COLO668 (cell line): Measurements from ENCODE around the gene DDTL.
A peak's percentile ranks its signal among the peaks of the same experiment; 100 is the strongest.
"Not testable (repeated sequence)": the region's sequence is repeated elsewhere in the genome, so short reads cannot be mapped to it uniquely, and the experiment has no call there.

Experiments used
- DNase-seq: peaks from one replicate; lab custom pipeline; 2025; ENCODE audit not compliant: unreplicated experiment; lab: John Stamatoyannopoulos, UW

DDTL gene

GRCh38 chr22:23966568-23966967 is at the start of gene DDTL:
TSS of gene DDTL (plus strand) at chr22:23966888. CDS start at chr22:23966915, 27 bp downstream.
- DNase-seq, result not testable (repeated sequence)

GRCh38 chr22:23920267-23920611 is 46.4 kb upstream of the DDTL start:
- not testable (repeated sequence) for DNase-seq

GRCh38 chr22:23921586-23922201 is 45.0 kb upstream of the DDTL start:
- not testable (repeated sequence) for DNase-seq

DNA sequence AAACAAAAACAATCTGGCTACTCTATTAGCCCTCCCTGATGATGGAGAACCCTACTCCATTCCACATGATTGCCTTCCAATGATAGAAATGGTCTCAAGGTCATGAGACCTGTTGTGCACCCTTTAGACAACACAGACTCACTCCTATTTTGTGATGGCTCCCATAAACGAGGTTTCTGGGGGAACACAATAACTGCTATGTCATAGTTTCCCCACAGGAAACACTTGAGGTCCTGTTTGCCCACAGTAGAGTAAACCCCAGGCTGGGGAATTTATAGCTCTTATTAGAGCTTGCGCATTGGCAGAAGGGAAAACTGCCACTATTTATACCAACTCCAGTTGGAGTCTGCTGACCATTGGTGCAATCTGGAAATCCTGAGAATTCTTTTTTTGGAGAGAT is 43.8 kb upstream of the DDTL start:
- no peak for DNase-seq

DNA sequence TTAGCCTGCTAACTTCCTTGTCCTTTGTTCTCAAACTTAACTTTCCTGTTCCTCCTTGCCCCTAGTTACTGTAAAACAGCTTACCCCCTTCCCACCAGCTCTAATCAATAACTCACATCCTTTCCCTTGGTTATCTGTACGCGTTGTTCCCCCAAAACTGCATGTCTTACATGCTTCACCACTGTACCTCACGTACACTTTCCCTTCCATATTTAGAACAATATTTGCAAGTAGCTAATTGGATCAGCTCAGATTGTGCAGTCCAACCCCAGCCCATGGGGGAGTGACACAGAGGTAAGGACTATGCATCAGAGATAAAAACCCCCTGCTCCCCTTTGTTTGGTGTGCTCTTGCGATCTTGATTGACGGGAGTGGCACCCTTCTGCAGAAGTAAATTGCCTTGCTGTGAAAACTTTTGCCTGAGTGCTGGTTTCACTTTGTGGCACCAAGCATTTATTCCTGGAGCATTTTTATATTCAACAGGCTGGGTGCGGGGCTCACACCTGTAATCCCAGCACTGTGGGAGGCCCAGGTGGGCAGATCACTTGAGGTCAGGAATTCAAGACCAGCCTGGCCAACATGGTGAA is 41.6 kb upstream of the DDTL start:
- DNase-seq, result no peak

GRCh38 chr22:23926561-23926960 is 40.1 kb upstream of the DDTL start:
- no peak for DNase-seq

DNA sequence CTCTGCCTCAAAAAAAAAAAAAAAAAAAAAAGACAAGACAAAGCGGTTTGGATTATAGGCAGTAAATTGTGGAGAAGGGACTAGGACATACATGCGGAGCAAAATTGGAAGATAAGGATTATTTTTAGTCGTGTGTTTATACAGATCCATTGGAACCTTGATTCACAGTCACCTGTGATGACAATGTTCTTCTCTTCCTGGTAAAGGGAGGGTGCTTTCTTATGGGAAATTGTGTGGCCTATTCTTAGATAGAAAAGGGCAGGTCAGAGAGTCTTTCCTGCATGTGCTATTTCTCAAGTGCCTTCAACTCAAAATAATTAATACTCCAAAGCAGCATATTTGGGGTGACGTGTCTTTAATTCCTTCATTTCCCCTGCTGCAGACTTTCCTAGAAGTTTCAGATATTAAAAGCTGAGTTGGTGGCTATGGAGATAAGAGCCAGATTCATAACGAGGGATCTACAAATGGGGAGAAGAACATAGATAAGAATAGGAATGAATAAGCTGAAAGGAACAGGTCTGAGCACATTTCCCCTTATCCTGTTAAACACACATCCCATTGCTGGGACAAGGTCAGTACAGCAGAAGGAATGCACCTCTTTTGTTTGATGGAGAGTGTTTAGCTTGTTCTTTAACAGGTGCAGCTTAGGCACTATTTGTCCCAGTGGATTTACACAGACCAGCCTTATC is 28.2 kb upstream of the DDTL start:
- no peak for DNase-seq

DNA sequence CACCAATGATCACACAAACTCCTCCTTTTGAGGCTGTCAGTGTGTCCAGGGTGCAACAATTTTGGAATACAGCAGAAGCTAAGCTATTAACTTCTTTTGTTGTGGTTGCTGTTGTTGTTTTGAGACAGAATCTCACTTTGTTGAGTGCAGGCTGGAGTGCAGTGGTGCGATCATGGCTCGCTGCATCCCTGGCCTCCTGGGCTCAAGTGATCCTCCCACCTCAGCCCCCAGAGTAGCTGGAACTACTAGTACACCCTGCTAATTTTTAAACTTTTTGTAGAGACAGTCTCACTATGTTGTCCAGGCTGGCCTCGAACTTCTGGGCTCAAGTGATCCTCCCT is 27.7 kb upstream of the DDTL start:
- DNase-seq, result no peak

- DNase-seq, result not testable (repeated sequence)
These were observed 26.5 kb upstream of the DDTL start for GRCh38 chr22:23940166-23940565.

DNA sequence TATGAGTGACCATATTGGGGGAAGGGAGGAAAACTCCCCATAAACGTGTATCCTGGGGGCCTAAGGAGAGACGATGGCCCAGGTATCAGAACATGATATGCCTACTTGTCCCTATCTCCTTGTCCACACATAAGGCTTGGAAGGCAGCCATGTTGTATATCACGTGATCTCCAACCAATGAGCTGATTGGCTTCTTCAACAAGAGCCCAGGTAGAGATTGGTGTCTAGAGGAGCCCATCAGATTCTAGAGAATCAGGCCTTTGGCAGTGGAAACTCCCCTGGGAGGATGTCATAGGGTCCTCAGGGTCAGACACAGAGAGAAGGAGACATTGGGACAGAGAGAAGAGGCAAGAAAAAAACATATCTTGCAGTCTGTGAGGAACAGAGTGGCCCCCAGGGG is 19.3 kb upstream of the DDTL start:
- not testable (repeated sequence) for DNase-seq

- DNase-seq, result not testable (repeated sequence)
These were observed 16.9 kb upstream of the DDTL start for GRCh38 chr22:23949764-23950163.

DNA sequence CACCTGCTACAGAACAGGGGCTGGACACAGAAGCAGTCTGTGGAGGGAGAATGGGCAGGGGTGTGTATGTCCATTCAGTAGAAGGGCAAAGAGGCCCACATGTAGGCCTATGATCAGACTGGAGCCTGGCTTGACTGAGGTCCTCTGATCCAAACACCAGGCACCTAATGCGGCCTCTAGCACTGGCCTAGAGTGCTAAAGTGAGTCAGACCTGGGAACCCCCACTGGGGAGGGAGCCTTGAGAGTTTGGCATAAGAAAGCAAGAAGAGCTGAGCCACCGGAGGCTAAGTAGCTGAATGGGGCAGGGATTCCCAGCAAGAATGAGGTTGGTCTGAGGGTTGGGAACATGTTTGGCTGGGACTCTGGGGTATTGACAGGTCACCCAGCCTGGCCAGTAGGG is 15.3 kb upstream of the DDTL start:
- not testable (repeated sequence) for DNase-seq

DNA sequence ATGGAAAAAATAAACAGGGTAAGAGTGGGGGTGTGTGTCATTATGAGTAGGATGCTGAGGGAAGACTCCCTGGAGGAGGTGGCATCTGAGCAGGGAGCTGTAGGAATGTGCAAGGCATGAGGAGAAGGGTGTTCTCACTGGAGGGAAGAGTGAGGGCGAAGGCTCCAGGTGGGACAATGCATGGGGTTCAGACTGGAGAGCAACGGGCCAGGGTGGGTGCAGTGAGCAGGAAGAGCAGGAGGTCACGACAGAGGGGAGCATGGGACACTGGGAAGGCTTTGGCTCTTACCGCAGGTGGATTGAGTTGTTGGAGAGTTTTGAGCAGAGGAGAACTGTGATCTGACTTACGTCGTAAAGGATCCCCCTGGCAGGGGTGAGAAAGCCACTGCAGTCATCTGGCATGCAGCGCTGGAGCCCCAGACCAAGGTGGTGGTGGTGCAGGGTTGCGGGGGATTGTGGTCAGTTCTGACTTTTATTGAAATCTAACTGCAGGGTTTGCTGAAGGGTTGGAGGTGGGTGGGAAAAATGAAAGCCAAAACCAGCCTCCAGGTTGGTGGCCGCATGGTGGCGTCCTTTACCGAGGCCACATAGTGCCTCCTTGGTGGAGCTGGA is 13.8 kb upstream of the DDTL start:
- DNase-seq, result not testable (repeated sequence)

GRCh38 chr22:23953485-23953884 is 13.2 kb upstream of the DDTL start:
- DNase-seq, result not testable (repeated sequence)

DNA sequence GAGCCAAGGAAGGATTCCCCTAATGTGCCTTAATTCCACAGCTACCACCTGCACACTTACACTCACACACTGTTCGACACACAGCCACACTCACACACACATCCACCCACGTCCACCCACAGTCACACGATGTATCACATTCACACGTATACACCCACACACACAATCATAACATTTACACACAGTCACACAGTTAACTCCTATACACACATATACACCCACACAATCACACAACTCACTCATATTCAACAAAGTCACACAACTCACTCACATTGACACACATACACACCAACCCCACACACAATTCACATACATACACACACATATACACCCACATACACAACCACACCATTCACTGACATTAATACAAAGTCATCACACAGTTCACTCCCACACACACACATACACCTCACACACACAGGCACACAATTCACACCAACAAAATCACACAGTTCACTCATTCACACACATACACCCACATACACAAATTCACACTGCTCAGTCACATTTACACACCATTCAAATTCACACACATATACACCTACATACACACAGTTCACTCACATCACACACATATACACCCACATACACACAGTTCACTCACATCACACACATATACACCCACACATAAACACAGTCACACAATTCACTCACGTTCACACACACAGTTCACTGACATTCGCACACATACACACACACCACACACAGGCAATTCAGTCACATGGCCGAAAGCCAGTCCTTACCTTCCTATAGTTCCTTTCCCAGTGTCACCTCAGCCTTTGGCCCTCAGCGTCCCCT is 12.3 kb upstream of the DDTL start:
- DNase-seq, result not testable (repeated sequence)

GRCh38 chr22:23954991-23955305 is 11.7 kb upstream of the DDTL start:
- DNase-seq, result not testable (repeated sequence)

- not testable (repeated sequence) for DNase-seq
These were observed 10.8 kb upstream of the DDTL start for GRCh38 chr22:23955886-23956285.

DNA sequence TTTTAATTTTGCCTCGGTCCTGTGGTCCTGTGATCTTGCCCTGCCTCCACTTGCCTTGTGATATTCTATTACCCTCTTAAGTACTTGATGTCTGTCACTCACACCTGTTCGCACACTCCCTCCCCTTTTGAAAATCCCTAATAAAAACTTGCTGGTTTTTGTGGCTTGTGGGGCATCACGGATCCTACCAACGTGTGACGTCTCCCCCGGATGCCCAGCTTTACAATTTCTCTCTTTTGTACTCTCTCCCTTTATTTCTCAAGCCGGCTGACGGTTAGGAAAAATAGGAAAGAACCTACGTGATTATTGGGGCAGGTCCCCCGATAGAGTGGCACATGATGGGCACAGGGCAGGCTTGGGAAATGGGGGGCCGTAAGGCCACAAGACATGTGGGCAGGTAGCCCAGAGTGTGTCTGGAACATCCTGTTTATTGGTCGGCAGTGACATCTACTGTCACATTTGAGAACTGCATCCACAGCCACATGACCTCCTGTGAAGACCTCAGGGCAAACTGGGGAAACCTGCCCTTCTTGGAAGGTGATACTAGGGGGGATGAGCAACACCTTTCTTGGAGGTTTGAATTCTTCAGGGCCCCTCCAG is 10.3 kb upstream of the DDTL start:
- DNase-seq, result peak; percentile 73

DNA sequence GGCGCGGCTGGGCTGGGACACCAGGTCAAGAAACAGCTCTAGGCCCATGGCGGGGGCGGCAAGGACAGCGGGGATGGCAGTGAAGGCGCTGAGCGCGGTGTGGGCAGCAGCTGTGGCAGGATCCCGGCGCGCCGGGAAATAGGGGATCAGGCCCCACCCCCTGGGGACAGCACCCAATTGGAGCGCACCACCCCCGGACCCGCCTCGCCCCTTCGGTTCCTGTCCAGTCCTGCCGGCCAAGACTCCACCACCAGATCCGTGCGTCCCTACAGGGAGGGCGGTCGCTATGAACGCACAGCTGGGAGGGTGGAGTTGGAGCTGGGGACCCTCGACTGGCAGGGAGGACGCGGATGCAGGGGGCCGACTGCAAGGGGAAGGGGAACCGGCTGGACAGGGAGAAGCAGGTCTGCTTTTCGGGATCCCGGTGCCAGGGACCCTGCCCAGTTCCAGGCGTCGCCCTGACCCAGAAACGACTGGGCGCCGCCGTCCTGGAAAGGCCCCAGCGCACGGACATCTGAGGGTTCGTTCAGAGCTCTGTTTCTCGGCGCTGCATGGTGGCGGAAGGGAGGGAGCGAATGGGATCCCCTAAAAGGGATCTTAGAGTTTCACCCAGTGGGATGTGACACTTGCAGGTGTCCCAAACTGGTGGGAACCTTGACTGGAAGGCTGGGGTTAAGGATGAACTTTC is 5.5 kb upstream of the DDTL start, which contains the start of gene GSTT2B:
GSTT2B (minus strand) TSS at position 112 of the 688 bp plus-strand sequence; CDS start at position 48, 64 bp downstream.
- not testable (repeated sequence) for DNase-seq

DNA sequence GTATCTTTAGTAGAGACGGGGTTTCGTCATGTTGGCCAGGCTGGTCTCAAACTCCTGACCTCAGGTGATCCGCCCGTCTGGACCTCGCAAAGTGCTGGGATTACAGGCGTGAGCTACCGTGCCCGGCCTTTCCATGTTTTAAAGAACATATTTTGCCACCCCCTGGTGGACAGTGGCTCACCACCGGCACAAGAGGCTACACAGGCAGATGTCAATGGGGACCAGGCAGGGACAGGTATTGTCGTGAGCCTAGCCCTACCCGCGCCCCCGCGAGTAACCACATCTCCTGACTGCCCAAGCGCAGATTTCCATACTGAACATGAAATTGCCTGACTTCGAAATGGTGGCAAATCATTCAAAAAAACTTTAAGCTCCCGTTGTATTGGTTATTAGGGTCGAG is 594 bp upstream of the DDTL start:
- not testable (repeated sequence) for DNase-seq
